HG03280 (cell line): ENCODE measurements around the gene CZIB.
"Not testable (repeated sequence)": the region's sequence is repeated elsewhere in the genome, so short reads cannot be mapped to it uniquely, and the experiment has no call there.

Experiments
- ATAC-seq: cut with Tn5 transposase; IDR thresholded peaks from one replicate; pipeline ENCODE4 v1.9.1; 2021; ENCODE audit warnings: mild to moderate bottlenecking, moderate library complexity; ENCODE audit not compliant: unreplicated experiment

CZIB gene

GRCh38 chr1:53190210-53190611, 30.2 kb downstream of the CZIB start:
- no peak for ATAC-seq

DNA sequence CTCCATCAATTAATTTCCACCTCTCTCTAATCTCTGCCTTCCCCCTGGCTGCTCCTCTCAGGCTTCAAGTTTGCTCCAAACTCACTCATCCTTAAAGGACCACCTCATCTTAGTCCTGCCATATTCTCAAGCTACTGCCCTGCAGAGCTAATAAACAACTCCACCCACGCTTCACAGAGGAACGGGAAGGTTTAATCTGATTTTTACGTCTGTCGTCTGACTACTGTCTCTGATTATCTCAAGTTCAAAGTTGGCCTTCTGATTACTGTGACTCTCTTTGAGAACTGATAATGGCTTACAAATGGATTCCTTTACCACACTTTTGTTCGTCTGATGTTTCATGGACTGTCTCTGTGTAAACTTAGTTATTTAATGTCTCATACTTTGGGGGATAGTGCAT, 31.4 kb downstream of the CZIB start:
- ATAC-seq: no peak

DNA sequence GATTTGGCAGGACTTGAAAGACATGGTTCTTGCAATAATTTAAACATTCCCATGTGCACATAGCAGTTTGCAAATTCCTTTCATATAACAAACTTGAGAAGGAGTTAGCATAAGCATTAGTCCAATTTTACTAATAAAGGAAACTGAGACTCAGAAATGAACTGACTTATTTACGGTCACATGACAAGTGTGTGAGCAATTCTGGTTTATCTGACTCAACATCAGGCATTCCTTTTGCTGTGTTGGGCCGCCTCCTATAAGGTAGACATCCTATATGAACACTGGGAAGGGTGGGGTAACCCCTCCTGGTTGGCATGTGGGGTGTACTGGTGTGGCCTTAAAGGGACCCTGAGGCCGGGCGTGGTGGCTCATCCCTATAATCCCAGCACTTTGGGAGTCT, 32.3 kb downstream of the CZIB start:
- ATAC-seq: no peak

DNA sequence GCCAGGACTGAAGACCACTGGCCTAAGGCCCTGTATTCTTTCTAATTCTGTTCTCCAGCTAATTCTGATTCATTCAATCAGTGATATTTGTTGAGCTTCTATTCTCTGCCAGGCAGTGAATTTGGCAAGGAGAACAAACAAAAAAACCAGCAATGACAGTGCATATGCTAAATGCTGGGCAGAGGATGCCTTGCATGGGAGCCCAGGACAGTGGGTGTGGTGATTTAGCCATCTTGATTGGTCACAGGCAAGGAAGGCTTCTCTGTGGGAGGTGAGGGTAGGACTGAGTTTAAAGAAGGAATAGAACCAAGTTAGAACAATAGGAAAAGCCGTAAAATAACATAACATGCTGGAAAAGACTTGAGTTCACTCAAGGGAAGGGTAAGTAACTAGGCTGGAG, 33.0 kb downstream of the CZIB start:
- no peak for ATAC-seq

GRCh38 chr1:53186533-53186932, 33.9 kb downstream of the CZIB start:
- ATAC-seq: no peak

GRCh38 chr1:53185955-53186297, 34.5 kb downstream of the CZIB start:
- not testable (repeated sequence) for ATAC-seq

GRCh38 chr1:53183095-53183990, 37.1 kb downstream of the CZIB start:
- no peak for ATAC-seq

GRCh38 chr1:53182716-53183094, 37.7 kb downstream of the CZIB start:
- no peak for ATAC-seq

DNA sequence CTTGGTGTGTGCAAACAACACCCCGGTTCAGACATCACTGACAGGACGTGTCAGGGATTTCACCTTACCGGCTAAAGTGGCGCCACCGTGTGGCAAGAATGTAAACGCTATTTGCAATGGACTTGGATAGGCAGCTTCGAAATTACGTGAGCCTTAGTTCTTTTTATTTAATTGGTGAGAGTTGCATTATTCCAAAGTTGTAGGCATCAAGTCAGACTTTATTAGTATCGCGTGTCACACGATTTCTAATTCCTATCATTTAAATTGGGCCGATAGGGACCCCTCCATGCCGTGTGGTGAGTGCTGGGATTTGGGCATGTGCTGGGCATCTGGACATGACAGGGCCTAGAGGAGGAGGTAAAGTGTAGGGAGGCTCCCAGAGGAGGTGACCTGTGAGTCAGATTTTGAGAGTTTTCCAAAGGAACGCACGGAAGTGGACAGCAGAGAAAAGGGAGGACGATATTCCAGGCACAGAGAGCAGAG, 38.3 kb downstream of the CZIB start:
- ATAC-seq: no peak

DNA sequence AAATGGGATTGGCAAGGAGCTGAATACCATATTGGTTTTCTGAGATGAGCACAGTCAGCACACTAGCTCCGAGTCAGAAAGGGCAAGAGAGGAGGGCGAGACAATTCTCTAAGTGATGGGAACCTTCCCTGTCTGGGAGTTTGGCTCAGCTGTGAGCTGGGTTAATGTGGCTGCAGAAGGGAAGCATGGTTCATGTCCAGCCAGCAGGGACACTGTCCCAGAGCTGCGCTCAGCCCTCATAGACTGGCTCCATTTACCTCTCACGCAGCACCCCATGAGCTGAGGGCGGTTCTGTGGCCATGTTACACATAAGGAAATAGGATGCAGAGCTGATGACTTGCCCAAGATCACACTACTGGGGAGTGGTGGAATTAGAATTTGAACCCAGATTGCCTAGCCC, 39.5 kb downstream of the CZIB start:
- no peak for ATAC-seq

GRCh38 chr1:53180226-53180625, 40.2 kb downstream of the CZIB start:
- no peak for ATAC-seq

DNA sequence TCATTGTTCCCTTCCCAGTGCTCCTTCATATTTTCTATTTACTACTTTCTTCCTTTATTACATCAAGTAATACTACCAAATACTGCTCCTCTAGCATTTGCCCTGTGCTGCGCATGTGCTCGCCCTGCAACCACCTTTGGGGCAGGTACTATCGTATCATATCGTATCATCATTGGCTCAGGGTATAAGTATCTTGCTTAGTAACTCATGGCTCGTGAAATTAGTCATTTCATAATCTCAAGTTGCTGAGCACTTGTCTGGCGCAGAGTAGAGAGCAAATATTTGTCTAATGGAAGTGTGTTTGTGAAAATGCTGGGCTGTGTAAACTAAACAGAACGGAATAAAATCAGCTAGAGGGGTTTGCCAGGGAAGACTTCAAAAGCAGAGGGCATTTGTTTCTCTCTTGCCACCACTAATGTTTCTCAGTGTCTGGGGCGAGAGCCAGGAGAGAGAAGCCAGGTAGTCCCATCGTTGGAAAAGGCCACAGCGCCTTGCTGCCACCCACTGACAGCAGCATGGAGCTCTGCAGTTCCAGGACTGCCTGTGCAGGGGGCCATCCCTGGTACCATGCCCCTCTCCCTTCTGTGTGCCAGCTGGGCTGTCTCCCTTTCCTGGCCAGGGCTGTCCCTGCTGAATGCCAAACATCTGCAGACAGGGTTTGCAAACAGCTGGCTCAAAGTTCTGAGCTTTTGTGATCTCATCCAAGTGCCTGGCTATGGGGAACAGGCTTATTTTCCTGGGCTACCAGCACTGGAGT, 43.8 kb downstream of the CZIB start:
- no peak for ATAC-seq

GRCh38 chr1:53174971-53175913, 45.2 kb downstream of the CZIB start:
- ATAC-seq: no peak

DNA sequence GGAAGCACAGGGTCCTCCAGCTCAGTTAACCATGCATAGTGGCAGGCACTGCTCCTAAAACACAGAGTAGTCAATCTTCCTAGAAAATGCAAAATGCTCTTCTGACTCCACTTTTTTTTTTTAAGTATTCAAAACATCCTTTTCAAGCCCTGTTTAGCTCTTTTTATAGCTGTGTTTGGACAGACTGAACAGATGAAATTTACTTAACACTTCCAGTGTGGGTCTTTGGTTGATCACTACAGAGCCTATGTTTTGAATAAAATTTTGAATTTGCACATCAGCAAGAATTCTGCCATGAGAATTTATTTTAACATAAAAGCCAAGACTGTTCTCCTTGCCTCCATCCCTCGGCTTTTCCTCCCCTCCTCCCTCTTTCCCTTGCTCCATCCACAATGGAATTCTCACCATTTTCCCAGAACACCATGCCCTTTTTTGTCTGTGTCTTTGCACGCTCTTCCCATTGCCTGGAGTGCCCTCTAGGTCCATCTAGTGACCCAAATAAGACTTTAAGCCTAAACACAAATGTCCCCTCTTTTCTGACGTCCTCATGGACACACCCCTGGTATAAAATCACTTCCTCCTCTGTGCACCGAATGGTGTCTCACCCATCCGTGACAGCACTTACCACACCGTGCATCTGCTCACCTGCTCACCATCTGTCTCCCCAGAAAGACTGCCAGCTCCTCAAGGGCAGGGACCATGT, 47.9 kb downstream of the CZIB start:
- ATAC-seq: no peak

DNA sequence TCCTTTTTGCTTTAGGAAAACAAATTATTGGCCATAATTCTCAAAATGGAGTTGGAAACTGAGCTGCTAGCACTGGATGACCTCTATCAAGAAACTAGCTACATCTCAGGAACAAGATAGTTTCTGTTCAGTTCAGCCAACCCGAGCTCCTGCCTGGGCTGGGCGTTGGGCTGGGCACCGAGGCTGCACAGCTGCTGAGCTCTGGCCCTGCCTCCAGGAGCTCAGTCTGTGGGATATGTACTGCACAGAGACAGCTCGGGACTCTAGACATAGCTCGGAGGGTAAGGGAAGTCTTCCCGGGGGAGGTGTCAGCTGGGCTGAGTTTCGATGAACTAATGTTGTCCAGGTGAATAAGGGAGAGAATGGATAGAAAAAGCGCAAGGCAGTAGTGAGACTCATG, 53.5 kb downstream of the CZIB start:
- no peak for ATAC-seq

DNA sequence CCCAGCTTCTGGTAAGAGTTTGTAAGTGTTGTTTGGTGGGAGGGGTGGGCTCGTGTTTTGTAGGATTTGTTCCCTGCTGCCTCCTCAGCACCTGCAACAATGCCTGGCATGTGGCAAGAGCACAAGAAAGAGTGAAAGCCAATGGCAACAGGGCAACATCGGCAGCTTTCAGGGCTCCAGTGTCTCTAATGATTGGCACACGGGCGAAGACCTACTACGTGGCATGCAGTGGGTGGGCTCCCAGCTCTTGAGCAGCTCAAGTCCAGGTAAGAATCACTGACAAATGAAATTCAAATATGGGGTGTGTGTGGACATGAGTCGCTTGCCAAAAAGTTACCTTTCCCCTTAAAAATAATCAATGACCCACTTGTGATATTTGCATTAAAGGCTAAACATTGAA, 54.1 kb downstream of the CZIB start:
- no peak for ATAC-seq

- ATAC-seq: no peak
These were observed 54.9 kb downstream of the CZIB start for GRCh38 chr1:53165408-53165961.
